Mesothelial cell of epicardium (in vitro differentiated cells): Measurements from ENCODE around the gene MAP2K3. TPM values are rescaled to one million over a fixed set of nuclear protein-coding genes. Genes with fewer than 3 reads are reported as not detected.

Experiments used
- DNase-seq, 2 experiments: peaks; one replicate each; pipeline ENCODE4 v3.0.0; 2021; ENCODE audit warnings: low spot score in 2 of 2; ENCODE audit not compliant: unreplicated experiment in 2 of 2
- H3K27ac Mint-ChIP-seq: 2 replicates; pipeline ENCODE4 v1.8.0; 2021; ENCODE audit warnings: mixed read lengths
- H3K27me3 Mint-ChIP-seq: 2 replicates; pipeline ENCODE4 v1.8.0; 2021; ENCODE audit warnings: low read depth, mixed read lengths
- H3K36me3 Mint-ChIP-seq: 2 replicates; pipeline ENCODE4 v1.8.0; 2021; ENCODE audit warnings: mixed read lengths
- H3K4me1 Mint-ChIP-seq: 2 replicates; pipeline ENCODE4 v1.8.0; 2021; ENCODE audit warnings: mixed read lengths
- H3K4me3 Mint-ChIP-seq: 2 replicates; pipeline ENCODE4 v1.8.0; 2021; ENCODE audit warnings: mild to moderate bottlenecking, moderate library complexity, mixed read lengths
- H3K9me3 Mint-ChIP-seq: 2 replicates; pipeline ENCODE4 v1.8.0; 2021; ENCODE audit warnings: mixed read lengths
- total RNA-seq: library from RNA; stranded (reverse); gene quantifications from 3 replicates; pipeline ENCODE4 v1.2.1, GENCODE V29; 2021
- TF ChIP-seq, protein P1 (sequence below): fragments of 200-600 bp; sonication (generic); IDR thresholded peaks from one replicate; pipeline ENCODE4 v1.5.0; 2021; ENCODE audit warnings: antibody characterized with exemption; ENCODE audit not compliant: unreplicated experiment

Gene MAP2K3
- total RNA-seq, 1 donor from 2014 or later: 26.8 TPM

DNA sequence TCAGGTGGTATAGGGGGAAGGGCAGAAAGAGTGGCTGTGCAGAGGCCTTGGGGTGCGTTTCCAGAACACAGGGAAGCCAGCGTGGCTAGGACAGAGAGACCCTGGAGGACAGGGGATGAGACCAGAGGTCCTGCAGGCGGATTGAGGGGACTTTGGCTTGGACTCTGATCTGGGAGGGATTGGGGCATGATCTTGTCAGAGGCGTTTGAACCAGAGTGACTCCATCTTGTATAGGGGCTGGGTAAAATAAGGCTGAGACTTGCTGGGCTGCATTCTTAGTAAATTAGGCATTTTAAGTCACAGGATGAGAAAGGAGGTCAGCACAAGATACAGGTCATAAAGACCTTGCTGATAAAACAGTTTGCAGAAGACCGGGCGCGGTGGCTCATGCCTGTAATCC is 25.9 kb upstream of the MAP2K3 start:
- Mint-ChIP-seq H3K36me3 (no peaks in the 10 kb centered on the region), H3K4me1 (no peaks in the 10 kb centered on the region), H3K9me3 (no peaks in the 10 kb centered on the region), H3K27me3 (no peaks in the 10 kb centered on the region), H3K27ac (no peak overlapping the region), H3K4me3 (no peak overlapping the region)
- DNase-seq: no peak
- TF ChIP-seq, protein P1, sequence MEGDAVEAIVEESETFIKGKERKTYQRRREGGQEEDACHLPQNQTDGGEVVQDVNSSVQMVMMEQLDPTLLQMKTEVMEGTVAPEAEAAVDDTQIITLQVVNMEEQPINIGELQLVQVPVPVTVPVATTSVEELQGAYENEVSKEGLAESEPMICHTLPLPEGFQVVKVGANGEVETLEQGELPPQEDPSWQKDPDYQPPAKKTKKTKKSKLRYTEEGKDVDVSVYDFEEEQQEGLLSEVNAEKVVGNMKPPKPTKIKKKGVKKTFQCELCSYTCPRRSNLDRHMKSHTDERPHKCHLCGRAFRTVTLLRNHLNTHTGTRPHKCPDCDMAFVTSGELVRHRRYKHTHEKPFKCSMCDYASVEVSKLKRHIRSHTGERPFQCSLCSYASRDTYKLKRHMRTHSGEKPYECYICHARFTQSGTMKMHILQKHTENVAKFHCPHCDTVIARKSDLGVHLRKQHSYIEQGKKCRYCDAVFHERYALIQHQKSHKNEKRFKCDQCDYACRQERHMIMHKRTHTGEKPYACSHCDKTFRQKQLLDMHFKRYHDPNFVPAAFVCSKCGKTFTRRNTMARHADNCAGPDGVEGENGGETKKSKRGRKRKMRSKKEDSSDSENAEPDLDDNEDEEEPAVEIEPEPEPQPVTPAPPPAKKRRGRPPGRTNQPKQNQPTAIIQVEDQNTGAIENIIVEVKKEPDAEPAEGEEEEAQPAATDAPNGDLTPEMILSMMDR: no peak

DNA sequence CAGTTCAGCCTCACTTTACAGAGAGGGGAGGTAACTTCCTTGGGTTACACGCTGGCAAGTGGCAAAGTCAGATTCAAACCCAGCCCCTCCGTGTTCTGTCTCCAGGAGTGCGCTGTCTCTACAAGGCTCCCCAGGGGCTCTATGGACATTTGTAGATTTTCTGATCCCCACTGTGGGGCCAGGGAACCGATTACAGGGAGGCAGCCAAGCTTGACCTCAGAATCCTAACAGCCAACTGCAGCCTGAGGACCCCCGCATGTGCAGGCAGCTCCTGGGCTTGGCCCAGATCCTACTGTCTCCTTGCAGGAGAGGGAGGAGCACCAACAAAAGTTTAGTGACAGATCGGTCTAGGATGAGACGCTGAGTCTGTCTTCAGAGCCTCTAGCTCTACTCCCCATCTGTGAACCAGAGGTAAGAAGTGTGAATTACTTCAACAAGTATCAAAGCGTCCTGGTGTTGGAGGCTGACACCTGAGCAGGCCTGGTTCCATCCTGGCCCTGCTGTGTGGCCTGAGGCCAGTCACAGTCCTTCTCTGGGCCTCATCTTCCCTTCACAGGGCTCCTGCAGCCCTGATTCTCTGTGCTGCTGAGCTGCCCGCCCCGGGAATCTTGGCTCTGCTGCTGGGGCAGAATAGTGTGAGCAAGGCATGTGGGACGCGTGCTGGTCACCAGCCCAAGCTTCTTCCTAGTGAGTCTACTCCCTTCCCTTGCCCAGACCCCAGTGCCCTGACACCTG is 22.1 kb upstream of the MAP2K3 start:
- no peaks in the 10 kb centered on the region for H3K4me1 Mint-ChIP-seq
- H3K4me3 Mint-ChIP-seq: no peak overlapping the region
- no peaks in the 10 kb centered on the region for H3K27me3 Mint-ChIP-seq
- TF ChIP-seq, protein P1: no peak
- DNase-seq: no peak
- H3K36me3 Mint-ChIP-seq: no peaks in the 10 kb centered on the region
- H3K9me3 Mint-ChIP-seq: no peaks in the 10 kb centered on the region
- no peak overlapping the region for H3K27ac Mint-ChIP-seq

DNA sequence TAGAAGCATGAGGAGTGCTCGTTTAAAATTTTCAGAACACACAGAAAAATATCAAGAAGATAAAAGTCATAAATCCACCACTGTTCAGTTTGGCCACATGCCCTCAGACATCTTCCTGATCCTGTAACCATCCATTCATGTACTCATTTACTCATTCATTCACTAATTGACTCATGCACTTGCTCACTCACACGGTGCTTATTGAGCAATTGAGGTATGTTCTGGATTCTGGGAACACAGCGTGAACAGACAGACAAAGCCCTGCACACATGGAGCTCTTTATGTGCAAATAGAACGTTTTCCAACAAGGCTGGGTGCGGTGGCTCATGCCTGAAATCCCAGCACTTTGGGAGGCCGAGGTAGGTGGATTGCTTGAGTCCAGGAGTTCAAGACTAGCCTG is 21.1 kb upstream of the MAP2K3 start:
- Mint-ChIP-seq H3K27me3 (no peaks in the 10 kb centered on the region), H3K36me3 (no peaks in the 10 kb centered on the region), H3K4me3 (no peak overlapping the region), H3K4me1 (no peaks in the 10 kb centered on the region), H3K9me3 (no peaks in the 10 kb centered on the region), H3K27ac (no peak overlapping the region)
- TF ChIP-seq, protein P1: no peak
- DNase-seq: no peak

DNA sequence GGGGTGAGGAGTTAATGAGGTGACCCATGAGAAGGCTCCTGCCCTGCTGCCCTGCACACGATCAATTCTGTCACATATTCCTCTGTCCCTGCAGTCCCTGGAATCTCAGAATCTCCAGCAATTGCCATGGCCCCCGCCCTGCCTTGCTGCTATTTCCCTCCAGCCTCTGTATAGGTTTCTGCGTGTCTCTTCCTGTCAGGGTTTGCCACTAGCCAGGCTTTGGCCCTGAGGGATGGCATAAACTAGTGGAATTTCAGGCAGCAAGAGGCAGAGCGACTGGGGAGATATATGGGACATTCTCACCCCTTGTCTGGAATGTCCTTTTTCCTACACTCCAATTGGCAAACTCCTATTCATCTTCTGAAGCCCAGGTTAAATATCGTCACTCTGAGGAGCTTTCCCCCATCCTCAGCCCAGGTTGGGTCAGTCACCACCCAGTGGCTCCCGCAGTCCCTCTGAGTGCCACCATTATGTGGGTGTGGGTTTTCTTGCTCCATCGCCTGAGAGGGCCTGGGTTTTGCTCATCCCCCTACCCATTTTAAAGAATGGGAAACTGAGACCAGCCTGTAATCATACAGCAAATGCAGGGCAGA is 15.8 kb upstream of the MAP2K3 start:
- no peaks in the 10 kb centered on the region for H3K9me3 Mint-ChIP-seq
- H3K27me3 Mint-ChIP-seq: no peaks in the 10 kb centered on the region
- H3K4me1 Mint-ChIP-seq: peaks cover 5% of the 10 kb centered on the region
- H3K36me3 Mint-ChIP-seq: no peaks in the 10 kb centered on the region
- TF ChIP-seq, protein P1: no peak
- no peak overlapping the region for H3K4me3 Mint-ChIP-seq
- no peak for DNase-seq
- H3K27ac Mint-ChIP-seq: no peak overlapping the region

- Mint-ChIP-seq H3K36me3 (no peaks in the 10 kb centered on the region), H3K4me1 (peaks cover 5% of the 10 kb centered on the region), H3K9me3 (no peaks in the 10 kb centered on the region), H3K27ac (peak overlapping the region; percentile 44), H3K4me3 (no peak overlapping the region), H3K27me3 (no peaks in the 10 kb centered on the region)
- TF ChIP-seq, protein P1: no peak
- no peak for DNase-seq
Observed at GRCh38 chr17:21269394-21269793, 15.1 kb upstream of the MAP2K3 start.
